Activated effector memory CD4-positive, alpha-beta T cell treated with Interleukin-2 at 50 U/mL for 16 hours (primary cell): Measurements from ENCODE around the gene KDM5C.

Source experiments
- DNase-seq: peaks from one replicate; pipeline ENCODE4 v3.0.0-alpha.2; 2020

Gene KDM5C

DNA sequence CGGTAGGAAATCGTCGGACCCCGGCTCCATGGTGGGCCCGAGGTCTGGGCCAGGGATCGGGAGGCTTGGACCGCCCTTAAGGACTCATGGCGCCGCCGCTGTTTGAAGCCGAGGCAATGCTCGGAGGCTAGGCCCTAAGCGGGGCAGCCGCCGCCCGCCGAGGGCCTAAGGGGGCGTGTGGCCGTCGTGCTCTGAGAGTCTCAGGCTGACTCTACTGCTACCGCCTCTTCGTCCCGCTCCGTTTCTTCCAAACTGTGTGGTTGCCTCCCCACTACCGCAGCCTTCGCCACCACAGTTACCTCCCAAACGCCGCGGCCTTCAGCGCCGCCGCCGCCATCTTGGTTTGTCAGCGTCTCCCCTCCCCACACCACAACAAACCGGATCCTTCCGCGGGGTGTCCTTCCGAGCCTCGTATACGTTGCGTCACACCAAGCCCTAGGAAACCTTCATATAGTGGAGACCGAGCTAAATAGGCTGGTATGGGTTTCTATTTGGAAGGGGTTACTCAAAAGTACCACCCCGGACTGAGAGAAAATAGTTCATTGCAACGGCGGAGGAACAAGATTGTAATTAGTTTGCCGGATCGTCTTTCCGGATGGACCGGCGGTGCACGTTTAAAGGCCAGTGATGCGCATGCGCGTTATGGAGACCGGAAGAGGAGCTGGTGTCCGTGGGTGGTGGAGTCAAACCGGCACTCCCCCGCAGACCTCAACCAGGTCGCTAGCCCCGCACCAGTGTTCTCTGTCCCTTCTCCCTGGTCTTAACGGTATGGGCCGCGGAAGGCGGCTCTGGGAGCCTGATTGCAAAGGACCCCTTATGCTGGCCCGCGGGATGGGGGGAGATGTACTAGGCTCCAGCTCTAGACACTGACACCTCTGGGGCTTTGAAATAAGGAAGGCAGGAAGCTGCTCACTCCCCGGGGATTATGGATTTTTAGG is at the start of gene KDM5C:
Gene KDM5C, minus strand, starts transcription at position 348 of the 938 bp plus-strand sequence. Its CDS starts 318 bp downstream, at position 30.
- peak; percentile 75 for DNase-seq

DNA sequence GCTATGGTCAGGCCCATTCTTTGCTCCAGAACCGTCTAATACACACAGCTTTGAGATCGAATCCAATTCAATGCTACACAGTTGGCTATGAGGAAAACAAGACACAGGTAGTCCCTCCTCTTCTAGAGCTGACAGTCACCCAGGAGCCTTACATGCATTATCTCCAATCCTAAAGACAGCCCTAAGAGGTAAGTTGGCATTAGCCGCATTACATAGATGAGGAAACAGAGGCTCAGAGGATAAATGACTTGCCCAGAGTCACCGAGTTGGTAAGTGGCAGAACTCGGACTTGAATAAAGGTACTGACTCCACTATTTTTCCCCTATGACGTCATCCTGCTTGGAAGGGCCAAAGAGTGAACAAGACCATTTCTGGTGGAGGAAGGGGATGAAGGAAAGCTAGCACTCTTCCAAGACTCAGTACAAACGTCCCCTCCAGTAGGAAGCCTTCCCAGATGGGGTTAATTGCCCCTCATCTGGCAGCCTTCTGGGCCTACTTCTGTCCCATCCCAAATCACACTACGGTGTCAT is 47.9 kb upstream of the KDM5C start:
- no peak for DNase-seq

DNA sequence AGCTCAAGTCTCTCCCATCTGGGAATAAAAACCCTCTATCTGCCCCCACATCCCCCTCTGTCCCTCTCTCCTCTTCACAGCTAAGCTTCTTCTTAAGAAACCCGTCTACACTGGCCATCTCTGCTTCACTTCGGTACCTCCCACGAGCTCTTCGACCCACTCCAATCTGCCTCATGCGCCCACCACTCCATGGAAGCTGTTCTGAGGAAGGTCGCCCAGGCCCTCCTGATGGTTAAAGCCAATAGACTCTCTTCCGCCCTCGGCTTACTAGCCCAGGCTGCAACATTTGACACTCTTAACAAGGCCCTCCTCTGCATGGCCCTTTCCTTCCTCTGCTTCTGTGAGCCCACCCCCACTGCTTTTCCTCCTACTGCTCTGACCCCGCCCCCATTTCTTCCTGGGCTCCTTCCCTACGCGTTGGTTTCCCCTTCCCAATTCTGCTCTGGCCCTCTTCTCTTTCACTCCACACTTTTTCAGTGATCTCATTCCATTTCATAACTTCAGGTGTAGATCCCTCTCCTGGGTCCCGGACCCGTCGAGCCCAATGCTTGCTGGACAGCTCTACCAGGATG is 44.6 kb upstream of the KDM5C start:
- DNase-seq, result no peak

DNA sequence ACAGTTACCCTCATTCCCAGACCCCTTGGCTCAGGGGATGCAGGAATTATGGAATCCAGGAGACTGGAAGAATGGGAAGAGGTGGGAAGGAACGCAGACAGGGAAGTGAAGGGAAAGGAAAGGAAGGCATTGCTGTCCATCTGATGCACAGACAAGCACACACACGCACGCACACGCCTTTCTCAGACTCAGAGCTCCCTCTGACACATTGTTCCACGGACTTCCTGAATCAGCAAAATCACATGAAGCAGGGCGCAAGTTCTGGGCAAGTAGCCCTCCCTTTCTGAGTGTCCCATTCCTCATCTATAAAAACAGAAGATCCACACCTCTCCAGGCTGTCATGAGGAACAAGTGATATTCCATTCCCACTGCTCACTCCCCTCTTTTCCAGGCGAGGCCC is 43.2 kb upstream of the KDM5C start:
- DNase-seq, result no peak

DNA sequence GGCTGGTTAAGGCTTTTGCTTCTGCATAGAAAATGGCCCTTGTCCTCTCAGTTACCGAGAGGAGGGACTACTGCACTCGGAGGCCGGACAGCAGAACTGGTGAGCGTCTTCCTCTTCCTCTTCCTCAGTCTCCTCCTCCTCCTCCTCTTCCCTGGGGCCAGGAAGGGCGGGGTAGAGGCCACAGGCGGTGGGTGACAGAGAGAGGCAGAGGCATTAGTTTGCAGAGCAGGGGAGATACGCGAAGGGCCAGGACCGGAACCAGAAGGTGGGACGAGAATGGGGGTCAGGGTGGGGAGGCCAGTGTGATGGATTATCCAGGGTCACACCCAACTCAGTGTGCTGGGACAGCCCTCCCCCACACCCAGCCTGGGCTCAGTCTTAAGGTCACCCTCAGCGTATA is 41.9 kb upstream of the KDM5C start:
- DNase-seq, result no peak

DNA sequence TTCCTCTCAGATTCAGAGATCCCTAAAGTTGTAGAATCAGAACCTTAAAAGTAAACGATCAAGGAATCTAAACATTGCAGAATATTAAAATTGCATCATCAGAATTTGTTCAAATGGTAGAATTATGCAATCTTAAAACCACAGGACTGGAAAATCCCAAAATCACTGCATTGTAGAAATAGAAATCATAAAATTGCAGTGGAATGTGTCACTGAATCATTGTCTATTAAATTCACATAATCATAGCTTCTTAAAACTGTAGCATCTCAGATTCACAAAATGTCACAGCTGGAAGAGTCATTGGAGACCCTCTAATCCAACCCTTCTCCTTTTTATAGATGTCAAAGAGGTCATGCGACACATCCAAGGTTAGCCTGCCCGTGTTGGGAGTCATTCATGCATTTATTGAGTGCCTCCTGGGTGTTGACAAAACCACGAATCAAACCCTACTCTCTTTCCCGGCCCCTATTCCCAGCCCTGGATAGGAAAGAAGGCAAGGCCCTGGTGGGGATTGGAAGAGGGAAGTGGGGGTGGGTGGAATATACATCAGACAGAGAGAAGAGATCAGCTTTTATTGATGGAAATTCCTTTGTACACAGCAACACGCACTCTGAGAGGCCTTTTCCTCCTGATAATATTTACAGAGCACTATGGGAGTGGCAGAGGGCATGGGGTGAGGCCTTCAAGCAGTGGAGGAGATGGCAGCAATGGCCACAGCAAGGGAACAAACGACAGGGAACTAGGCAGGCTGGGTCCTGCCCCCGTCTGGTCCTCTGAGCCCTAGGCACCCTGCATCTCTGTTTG is 41.0 kb upstream of the KDM5C start:
- DNase-seq, result no peak

DNA sequence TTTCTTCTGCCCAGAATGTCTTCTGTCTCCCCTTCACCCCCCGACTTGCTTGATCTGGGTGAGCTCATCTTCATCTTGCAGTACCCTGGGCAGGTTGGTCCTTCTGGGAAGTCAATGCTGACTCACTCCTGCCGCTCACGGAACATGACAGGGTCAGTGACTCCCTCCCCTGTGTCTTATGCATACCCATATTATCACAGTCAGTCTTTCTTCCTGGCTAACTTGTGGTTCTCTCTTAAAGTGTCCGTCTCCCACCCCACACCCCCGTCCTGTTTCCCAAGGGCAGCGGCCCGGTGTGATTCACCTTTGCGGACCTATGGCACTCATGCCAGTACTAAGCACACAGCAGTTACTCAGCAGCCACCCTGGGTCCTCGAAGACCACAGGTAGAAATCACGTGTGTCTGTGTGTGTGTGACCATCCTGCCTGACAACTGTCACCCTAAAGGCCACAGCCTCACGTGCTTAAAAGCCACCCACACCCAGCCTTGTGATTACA is 38.6 kb upstream of the KDM5C start:
- no peak for DNase-seq

DNA sequence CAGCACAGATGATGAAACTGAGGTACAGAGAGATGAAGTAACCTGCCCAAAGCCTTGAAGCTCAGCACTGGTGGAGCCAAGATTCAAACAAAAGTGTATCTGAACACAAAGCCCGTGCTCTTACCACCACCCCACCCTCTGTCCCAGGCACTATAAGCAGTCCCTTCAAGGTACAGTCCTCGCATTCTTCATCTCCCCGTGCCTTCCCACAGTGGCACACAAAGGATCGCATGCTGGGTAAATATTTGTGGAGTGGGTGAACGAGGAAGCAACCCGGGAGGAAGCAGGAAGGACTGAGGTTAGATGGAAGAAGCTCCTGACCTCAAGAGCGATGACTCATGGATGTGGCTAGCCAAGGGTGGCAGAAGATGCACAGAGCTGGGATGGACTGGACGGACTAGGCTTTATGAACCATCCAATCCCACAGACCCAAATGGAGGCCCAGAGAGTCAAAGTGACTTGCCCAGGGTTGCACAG is 37.9 kb upstream of the KDM5C start:
- no peak for DNase-seq

DNA sequence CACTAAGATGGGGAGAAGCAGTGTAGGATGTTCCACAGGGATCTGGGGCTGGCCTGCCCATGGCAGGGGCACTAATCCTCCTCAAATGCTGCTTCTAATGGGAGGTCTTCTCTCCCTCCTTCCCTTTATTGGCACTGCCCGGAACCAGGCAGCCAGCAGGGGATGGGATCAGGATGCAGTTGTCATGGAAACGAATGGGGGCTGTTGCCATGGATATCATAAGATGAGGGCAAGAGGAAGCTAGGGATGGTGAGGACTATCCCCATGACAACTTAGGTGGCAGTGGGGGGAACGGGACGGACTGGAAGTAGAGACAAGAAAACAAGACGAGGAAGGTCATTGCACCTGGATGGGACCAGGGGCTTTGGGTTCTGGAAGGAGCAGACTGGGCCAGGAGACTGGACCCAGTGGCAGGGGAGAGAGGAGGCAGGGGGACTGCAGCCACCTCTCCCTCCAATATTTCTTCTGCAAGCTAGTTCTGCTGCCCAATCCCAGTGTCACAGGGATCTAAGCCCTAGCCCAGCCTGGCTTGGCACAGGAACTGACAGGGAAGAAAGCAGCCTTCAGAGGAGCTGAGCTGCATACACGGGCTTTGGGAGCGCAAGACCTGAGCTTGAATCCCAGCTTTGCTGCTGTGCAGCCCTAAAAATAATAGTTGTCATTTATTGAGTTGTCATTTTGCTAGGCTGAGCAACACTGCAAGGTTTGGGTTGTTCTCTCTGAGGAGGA is 37.3 kb upstream of the KDM5C start:
- no peak for DNase-seq

DNA sequence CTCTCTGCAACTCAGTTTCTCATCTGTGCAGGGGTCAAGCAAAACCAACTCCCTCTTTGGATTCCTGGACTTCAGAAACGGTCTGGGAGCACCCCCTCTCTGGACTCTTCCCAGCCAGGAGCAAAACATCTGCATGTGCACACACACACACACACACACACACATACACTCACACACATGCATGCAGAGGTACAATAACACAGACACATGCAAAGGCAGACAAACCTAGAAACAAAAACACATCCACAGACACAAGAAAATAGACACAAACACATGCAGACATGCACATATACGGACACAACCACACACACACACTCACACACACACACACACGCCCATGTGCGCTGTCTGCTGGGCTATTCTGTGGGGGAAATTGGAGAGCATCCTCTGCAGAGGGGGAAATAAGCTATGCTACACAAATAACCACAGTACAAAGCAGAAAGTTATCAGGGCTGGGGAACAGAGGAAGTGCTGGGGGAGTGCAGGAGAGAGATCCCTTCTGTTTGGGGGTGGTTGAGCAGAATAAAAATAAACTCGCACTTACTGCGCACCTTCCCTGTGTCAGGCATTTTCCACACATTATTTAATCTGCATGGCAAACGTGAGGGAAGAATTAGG is 36.5 kb upstream of the KDM5C start:
- no peak for DNase-seq

DNA sequence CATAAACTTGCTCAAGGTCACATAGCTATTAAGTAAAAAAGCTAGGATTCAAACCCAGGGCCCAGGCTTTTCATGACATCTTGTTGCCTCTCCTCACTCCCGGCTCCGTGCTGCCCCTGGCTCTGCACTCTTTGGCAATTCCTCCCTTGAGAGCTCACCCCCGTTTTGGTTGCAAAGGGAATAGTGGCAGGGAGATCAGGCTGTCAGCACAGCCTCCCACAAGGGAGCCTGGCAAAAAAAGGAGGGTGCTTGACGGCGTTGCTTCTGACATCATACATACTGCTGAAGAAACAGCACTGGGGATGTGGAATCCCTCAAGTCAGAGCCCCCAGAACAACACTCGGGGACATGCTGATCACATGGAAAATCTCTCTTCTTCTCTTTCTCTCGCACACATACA is 35.8 kb upstream of the KDM5C start:
- no peak for DNase-seq

DNA sequence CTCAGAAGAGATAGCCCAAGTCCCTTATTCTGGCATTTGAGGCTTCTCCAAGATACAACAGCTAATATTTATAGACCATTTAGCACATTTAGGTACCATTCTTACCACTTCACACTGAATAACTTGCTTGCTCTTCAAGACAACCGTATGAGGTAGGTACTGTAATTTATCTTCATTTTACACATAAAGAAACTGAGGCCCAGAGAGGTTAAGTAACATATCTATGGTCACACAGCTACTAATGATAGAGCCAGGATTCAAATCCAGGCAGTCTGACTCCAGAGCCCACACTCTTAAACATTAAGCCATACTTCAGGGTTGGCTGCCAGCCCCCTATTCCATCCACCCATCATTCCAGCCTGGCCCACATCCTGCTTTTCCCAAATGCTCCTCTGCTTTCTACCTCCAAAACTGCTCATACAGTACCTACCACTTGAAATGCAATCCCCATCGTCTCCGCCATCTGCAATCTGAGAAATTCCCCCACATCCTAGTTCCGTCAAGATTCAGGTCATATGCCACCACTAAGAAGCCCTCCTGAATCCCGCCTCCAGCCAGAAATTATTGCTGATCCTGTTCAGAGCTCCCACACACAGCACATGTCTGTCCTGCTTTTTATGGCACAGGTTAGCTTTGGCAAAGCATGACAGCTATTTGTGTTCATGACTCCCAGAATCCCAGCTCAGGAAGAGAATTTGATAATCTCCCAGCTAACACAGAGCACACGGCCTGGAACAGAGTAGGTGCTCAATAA is 32.8 kb upstream of the KDM5C start:
- no peak for DNase-seq

DNA sequence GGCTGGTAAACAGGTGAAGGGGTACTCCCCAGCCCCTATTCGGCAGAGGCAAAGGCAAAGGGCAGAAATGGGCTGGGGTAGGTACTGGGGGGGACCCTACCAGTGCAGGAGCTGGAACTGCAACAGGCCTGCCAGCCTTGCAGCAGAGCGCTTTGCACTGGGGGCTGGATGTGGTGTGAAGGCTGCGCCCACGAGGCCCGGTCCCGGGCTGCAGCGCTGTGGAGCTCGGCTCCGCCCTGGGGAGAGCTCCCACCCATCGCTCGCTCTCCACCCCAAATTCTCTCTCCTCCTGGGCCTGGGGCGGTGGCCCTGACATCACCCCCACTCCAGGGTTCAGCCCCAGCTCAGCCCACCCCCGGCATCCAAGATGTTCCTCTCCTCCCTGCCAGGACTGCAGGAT is 32.2 kb upstream of the KDM5C start:
- DNase-seq, result no peak

DNA sequence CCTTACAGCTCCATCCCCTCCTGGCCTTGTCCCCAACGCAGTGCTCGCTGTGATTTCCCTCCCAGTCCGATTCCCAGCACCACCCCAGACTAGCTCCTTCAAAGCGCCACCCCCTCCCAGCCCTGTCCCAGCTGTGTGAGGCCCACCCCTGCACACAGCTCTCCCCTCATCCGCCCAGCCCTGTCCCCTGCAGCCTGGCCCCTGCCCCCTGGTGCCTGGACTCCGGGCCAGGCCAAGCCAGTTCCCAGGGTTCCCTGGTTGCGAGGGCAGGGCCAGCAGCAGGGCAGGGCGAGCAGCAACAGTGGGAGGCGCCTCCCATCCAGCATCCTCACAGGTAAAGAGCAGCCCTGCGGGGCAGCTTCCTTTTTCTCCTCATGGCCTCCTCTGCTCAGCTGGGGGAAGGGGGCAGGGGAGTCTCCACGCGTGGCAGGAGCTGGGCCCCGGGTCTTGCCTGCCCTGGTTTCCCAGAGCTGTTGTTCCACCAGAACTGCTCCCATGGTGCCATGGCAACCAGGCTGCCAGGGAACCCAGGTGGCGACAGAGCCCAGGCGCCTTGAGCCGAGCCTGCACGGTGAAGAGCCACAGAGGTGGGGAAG is 31.5 kb upstream of the KDM5C start:
- no peak for DNase-seq

DNA sequence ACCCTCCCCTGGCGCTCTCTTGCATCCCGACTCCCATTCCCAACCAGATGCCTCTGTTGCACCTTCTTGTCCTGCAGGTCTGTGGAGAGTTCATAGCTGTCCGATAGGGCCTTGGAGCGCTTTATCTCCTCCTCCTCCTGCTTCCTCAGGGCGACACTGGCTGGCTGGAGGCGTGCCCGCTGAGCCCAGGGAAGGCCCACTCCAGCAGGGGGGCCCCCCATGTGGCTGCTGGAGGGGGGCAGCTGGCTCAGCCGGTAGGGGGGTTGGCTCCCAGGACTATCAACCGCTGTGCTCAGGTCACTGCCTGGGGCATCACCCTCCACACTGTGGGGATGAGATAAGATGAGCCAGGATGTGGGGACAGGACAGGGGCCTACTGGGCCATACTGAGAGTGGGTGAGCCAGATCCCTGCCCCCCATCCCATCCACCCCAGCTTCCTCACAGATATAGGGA is 30.8 kb upstream of the KDM5C start:
- no peak for DNase-seq

DNA sequence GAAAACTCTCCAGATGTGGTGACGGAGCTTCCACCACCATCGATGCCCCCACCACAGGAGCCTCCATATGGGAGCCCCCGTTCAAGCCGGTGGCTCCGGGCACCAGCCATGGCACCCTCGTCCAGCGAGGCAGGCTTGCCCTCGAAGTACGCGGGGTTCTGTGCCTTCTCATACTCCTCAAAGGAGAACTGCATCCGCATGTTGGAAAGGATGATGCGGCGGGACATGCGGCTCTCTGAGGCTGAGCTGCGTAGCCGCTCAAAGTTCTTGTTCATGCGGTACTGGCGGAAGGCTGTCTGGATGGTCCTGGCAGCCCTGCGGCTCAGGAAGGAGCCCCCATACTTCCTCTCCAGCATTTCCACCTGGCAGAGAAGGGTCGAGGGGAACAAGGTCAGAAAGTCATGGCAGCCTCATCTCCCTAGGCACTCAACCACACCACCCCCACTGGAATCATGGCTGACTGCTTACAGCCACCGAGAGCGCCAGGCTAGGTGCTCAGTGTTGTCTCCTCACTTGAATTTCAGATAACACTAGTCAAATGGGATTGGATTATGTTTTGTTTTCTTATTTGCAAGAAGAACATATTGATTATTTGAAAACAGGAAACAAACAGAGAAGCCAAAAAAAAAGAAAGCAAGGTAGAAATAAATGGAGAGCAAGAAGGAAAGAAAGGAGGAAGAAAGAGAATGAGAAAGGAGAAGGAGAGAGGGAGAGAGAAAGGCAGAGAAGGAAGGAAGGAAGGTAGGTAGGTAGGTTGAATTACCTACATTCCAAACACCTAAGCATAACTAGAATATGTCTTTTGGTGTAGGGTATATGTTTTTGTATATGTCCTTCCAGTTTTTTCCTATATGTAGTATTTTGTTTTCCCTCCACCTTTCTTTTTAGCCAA is 29.8 kb upstream of the KDM5C start:
- no peak for DNase-seq

DNA sequence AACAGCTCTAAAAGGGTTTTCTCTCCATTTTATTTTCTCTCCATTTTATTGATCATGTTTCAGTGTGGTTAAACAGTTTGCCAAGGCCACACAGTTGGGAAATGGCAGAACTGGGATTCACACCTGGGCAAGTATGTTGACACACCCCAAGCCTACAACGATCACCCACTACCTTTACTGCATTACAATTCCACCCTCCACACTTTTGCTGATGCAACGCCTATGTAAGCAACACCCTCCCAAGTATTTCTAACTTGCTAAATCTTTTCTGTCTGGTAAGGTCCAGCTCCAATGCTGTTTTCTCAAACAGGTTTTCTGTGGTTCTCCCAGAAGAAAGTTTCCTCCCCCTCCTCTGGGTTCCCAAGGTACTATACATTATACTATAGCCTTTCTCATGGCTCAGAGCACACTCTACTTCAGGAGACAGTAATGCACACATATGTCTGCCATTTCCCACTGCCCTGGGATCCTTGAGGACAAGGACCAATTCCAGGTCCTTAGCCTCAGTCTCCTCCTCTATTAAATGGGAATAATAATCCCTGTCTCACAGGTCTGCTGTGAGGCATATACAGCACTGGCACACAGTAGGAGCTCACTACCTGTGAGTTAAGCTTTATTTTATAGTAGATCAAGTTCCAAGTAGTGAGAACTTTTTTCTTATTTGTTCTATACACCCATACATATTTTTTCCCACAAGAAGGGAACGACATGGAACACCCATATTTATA is 28.4 kb upstream of the KDM5C start:
- no peak for DNase-seq

DNA sequence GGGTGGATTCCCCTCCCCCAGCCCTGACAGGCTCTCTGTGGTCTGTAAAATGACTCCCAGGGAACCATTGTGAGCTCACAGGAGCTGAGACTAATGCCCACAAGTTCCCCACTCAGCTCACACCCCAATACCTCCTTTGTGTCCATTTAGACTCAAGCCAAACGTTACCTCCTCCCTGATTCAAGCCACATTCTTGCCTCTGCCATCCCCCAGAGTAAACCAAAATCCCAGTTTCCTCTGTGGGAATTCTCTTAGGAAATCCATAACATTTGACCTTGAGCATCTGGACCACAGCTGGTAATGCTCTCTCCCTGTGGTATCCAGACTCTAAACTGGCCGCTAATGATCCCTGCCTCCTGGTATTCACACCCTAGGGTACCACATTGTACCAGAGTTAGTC is 26.3 kb upstream of the KDM5C start:
- DNase-seq, result no peak

DNA sequence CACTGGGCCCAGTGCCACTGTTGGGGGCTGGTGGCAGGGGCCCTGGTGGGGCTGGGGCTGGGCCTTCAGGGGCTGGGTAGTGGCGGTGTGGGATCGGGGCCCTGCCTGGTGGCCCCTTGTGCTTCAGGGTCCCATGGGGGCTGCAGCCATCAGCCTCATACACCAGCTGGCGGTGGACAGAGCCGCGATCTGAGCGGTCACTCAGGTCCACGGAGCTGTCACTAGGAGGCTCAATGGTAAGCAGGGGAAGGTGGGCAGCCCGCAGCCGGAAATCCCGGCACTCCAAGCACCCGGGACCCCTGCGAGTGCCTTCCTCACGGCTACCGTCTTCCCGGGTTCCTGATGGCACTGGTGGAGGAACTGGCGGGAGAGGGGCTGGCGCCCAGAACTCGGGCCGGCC is 25.5 kb upstream of the KDM5C start:
- DNase-seq, result no peak
